Stimulated activated naive B cell treated with anti-CD40 and anti-IgM and Interleukin-4, amounts not matched to agents 10 μg/mL and 1 μg/mL and 100 μg/mL, for 72 hours (primary cell): ENCODE data around the gene STN1.
"Not testable (repeated sequence)": the region's sequence is repeated elsewhere in the genome, so short reads cannot be mapped to it uniquely, and the experiment has no call there.

Source experiments
- ATAC-seq, 2 donors: fragments of 150-1000 bp; cut with Tn5 transposase; replicated peaks; 2 replicates each; pipeline ENCODE4 v1.10.0; 2021; ENCODE audit warnings: moderate library complexity in 1 of 2
- DNase-seq: peaks from one replicate; pipeline ENCODE4 v3.0.0; 2021
- H3K27ac Mint-ChIP-seq: one replicate; pipeline ENCODE4 v1.8.0; 2022; ENCODE audit warnings: mild to moderate bottlenecking, mixed read lengths
- H3K27me3 Mint-ChIP-seq, 2 donors: one replicate each; pipeline ENCODE4 v1.8.0; 2022; ENCODE audit warnings: mixed read lengths in 2 of 2
- H3K36me3 Mint-ChIP-seq, 2 donors: one replicate each; pipeline ENCODE4 v1.8.0; 2022; ENCODE audit warnings: mixed read lengths in 2 of 2, mild to moderate bottlenecking in 1 of 2
- H3K4me1 Mint-ChIP-seq, 2 donors: one replicate each; pipeline ENCODE4 v1.8.0; 2022; ENCODE audit warnings: mixed read lengths in 2 of 2, mild to moderate bottlenecking in 1 of 2
- H3K4me3 Mint-ChIP-seq, 2 donors: one replicate each; pipeline ENCODE4 v1.8.0; 2022; ENCODE audit warnings: mild to moderate bottlenecking in 2 of 2, mixed read lengths in 2 of 2, moderate library complexity in 1 of 2
- H3K9me3 Mint-ChIP-seq, 2 donors: one replicate each; pipeline ENCODE4 v1.8.0; 2022; ENCODE audit warnings: mixed read lengths in 2 of 2, mild to moderate bottlenecking in 1 of 2

STN1 gene

GRCh38 chr10:103854686-103855391, 63.1 kb downstream of the STN1 start:
- Mint-ChIP-seq H3K4me1 (peaks cover 11 to 17% of the 10 kb centered on the region in 2 donors), H3K9me3 (no peaks in the 10 kb centered on the region), H3K4me3 (peak overlapping the region; percentile 83 to 85), H3K27ac (no peak overlapping the region), H3K36me3 (no peaks in the 10 kb centered on the region), H3K27me3 (peaks cover 44 to 56% of the 10 kb centered on the region in 2 donors)
- ATAC-seq (peak; percentile 48 to 61), DNase-seq (no peak)

- Mint-ChIP-seq H3K4me3 (peak overlapping the region; percentile 83 to 85), H3K36me3 (no peaks in the 10 kb centered on the region), H3K27me3 (peaks cover 44 to 56% of the 10 kb centered on the region in 2 donors), H3K4me1 (peaks cover 11 to 14% of the 10 kb centered on the region in 2 donors), H3K9me3 (no peaks in the 10 kb centered on the region), H3K27ac (no peak overlapping the region)
- ATAC-seq = peak in 1 of 2 donors; percentile 20
- no peak for DNase-seq
Observed at GRCh38 chr10:103854265-103854685, 63.7 kb downstream of the STN1 start.

- Mint-ChIP-seq H3K27ac (no peak overlapping the region), H3K4me3 (peak overlapping the region; percentile 83 to 85), H3K9me3 (no peaks in the 10 kb centered on the region), H3K27me3 (peaks cover 45 to 57% of the 10 kb centered on the region in 2 donors), H3K4me1 (peaks cover 11% of the 10 kb centered on the region in 2 donors), H3K36me3 (no peaks in the 10 kb centered on the region)
- DNase-seq = no peak
- ATAC-seq = no peak
Observed at GRCh38 chr10:103853428-103854264, 64.3 kb downstream of the STN1 start.

GRCh38 chr10:103852856-103853255, 65.1 kb downstream of the STN1 start:
- no peaks in the 10 kb centered on the region for H3K9me3 Mint-ChIP-seq
- no peaks in the 10 kb centered on the region for H3K36me3 Mint-ChIP-seq
- H3K27ac Mint-ChIP-seq = no peak overlapping the region
- no peak for ATAC-seq
- peaks cover 11 to 14% of the 10 kb centered on the region in 2 donors for H3K4me1 Mint-ChIP-seq
- H3K27me3 Mint-ChIP-seq = peaks cover 49 to 62% of the 10 kb centered on the region in 2 donors
- DNase-seq = no peak
- H3K4me3 Mint-ChIP-seq = no peak overlapping the region

- peaks cover 11 to 14% of the 10 kb centered on the region in 2 donors for H3K4me1 Mint-ChIP-seq
- no peaks in the 10 kb centered on the region for H3K36me3 Mint-ChIP-seq
- H3K4me3 Mint-ChIP-seq = no peak overlapping the region
- no peak overlapping the region for H3K27ac Mint-ChIP-seq
- DNase-seq (no peak), ATAC-seq (no peak)
- H3K27me3 Mint-ChIP-seq = peaks cover 45 to 62% of the 10 kb centered on the region in 2 donors
- H3K9me3 Mint-ChIP-seq = no peaks in the 10 kb centered on the region
Observed at GRCh38 chr10:103852189-103852711, 65.7 kb downstream of the STN1 start.

GRCh38 chr10:103851261-103851660, 66.7 kb downstream of the STN1 start:
- no peak overlapping the region for H3K4me3 Mint-ChIP-seq
- H3K27ac Mint-ChIP-seq = no peak overlapping the region
- H3K27me3 Mint-ChIP-seq = peaks cover 36 to 52% of the 10 kb centered on the region in 2 donors
- DNase-seq = no peak
- no peak for ATAC-seq
- peaks cover 11 to 16% of the 10 kb centered on the region in 2 donors for H3K4me1 Mint-ChIP-seq
- no peaks in the 10 kb centered on the region for H3K9me3 Mint-ChIP-seq
- H3K36me3 Mint-ChIP-seq = no peaks in the 10 kb centered on the region

- H3K4me1 Mint-ChIP-seq = peaks cover 18 to 19% of the 10 kb centered on the region in 2 donors
- no peaks in the 10 kb centered on the region for H3K9me3 Mint-ChIP-seq
- H3K4me3 Mint-ChIP-seq = no peak overlapping the region
- ATAC-seq (no peak), DNase-seq (no peak)
- peaks cover 31 to 46% of the 10 kb centered on the region in 2 donors for H3K27me3 Mint-ChIP-seq
- H3K36me3 Mint-ChIP-seq = no peaks in the 10 kb centered on the region
- no peak overlapping the region for H3K27ac Mint-ChIP-seq
Observed at GRCh38 chr10:103850572-103850895, 67.5 kb downstream of the STN1 start.

GRCh38 chr10:103849880-103850571, 68.0 kb downstream of the STN1 start:
- ATAC-seq (no peak), DNase-seq (no peak)
- Mint-ChIP-seq H3K36me3 (no peaks in the 10 kb centered on the region), H3K27ac (peak overlapping the region; percentile 49), H3K27me3 (peaks cover 31 to 46% of the 10 kb centered on the region in 2 donors), H3K4me3 (no peak overlapping the region), H3K9me3 (no peaks in the 10 kb centered on the region), H3K4me1 (peaks cover 20 to 21% of the 10 kb centered on the region in 2 donors)

- Mint-ChIP-seq H3K4me1 (peaks cover 15 to 18% of the 10 kb centered on the region in 2 donors), H3K4me3 (no peak overlapping the region), H3K27me3 (peaks cover 26 to 41% of the 10 kb centered on the region in 2 donors), H3K9me3 (no peaks in the 10 kb centered on the region), H3K36me3 (no peaks in the 10 kb centered on the region), H3K27ac (no peak overlapping the region)
- ATAC-seq (no peak), DNase-seq (no peak)
Observed at GRCh38 chr10:103849212-103849877, 68.6 kb downstream of the STN1 start.

- peaks cover 12 to 27% of the 10 kb centered on the region in 2 donors for H3K27me3 Mint-ChIP-seq
- no peaks in the 10 kb centered on the region for H3K9me3 Mint-ChIP-seq
- no peak overlapping the region for H3K4me3 Mint-ChIP-seq
- DNase-seq (no peak), ATAC-seq (peak in 1 of 2 donors; percentile 50)
- H3K36me3 Mint-ChIP-seq = no peaks in the 10 kb centered on the region
- H3K4me1 Mint-ChIP-seq = peaks cover 10 to 15% of the 10 kb centered on the region in 2 donors
- H3K27ac Mint-ChIP-seq = no peak overlapping the region
Observed at GRCh38 chr10:103847909-103848468, 70.0 kb downstream of the STN1 start.

- Mint-ChIP-seq H3K4me3 (no peak overlapping the region), H3K27ac (no peak overlapping the region), H3K36me3 (no peaks in the 10 kb centered on the region), H3K4me1 (peaks cover 10 to 15% of the 10 kb centered on the region in 2 donors), H3K27me3 (peaks cover 12 to 22% of the 10 kb centered on the region in 2 donors), H3K9me3 (no peaks in the 10 kb centered on the region)
- no peak for DNase-seq
- ATAC-seq = no peak
Observed at GRCh38 chr10:103847346-103847745, 70.6 kb downstream of the STN1 start.

GRCh38 chr10:103845972-103846371, 72.0 kb downstream of the STN1 start:
- Mint-ChIP-seq H3K9me3 (no peaks in the 10 kb centered on the region), H3K27me3 (peaks cover 8 to 22% of the 10 kb centered on the region in 2 donors), H3K27ac (peak overlapping the region; percentile 45), H3K4me1 (peaks cover 10 to 15% of the 10 kb centered on the region in 2 donors), H3K4me3 (peak overlapping the region; percentile 36 to 53), H3K36me3 (no peaks in the 10 kb centered on the region)
- peak; percentile 92 to 96 for ATAC-seq
- DNase-seq = peak; percentile 24

GRCh38 chr10:103845346-103845745, 72.6 kb downstream of the STN1 start:
- ATAC-seq = peak in 1 of 2 donors; percentile 17
- not testable (repeated sequence) for H3K36me3 Mint-ChIP-seq, H3K9me3 Mint-ChIP-seq, DNase-seq, H3K4me3 Mint-ChIP-seq
- peaks cover 8 to 18% of the 10 kb centered on the region in 2 donors for H3K27me3 Mint-ChIP-seq
- peak overlapping the region; percentile 45 for H3K27ac Mint-ChIP-seq
- peaks cover 10 to 15% of the 10 kb centered on the region in 2 donors for H3K4me1 Mint-ChIP-seq
